OCI-M2 (cell line): ENCODE data around the gene ADPRHL1.

Experiments used
- DNase-seq: peaks from one replicate; lab custom pipeline; 2025; ENCODE audit not compliant: unreplicated experiment; lab: John Stamatoyannopoulos, UW

ADPRHL1 gene

DNA sequence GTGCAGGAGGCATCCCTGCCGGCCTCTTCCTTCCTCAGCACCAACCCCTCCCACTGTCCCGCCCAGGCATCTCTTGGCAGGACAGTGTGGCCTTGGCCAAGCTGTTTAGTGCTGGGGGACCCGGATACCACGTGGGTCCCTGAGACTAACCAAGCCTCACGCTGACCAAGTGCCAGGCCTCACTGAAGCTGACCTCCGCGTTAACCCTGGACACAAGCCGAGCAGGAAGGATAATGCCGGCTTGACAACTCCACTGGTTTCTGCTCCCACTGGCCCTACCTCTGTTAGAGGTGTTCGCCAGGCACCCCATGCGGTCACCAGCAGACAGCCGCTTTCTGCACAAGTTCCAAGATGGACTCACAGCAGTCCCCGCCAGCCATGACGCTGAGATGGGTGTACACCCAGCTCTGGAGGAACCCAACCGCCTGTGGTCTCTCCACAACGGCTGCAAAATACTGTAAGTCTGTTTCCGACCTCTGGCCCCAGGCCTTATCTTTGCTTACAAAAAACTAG, 101.7 kb downstream of the ADPRHL1 start:
- DNase-seq = no peak

DNA sequence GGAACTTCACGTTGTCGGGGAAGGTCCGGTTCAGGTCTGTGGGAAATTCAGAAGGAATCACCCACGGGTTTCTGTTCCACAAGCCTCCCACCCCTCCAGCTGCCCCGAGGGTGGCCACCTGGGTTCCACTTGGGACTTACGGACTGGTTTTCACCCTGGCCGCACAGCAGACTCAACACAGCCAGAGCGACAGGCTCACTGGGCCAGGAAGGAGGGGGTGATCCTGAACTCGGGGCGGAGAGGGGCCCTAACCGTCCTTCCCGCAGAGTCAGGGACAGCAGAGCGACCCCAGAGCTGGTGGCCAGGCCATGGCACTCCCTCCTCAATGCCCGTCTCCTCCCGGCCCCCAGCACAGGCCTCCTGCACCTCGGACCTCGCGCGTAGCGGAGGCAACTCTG, 102.4 kb downstream of the ADPRHL1 start:
- DNase-seq = no peak

DNA sequence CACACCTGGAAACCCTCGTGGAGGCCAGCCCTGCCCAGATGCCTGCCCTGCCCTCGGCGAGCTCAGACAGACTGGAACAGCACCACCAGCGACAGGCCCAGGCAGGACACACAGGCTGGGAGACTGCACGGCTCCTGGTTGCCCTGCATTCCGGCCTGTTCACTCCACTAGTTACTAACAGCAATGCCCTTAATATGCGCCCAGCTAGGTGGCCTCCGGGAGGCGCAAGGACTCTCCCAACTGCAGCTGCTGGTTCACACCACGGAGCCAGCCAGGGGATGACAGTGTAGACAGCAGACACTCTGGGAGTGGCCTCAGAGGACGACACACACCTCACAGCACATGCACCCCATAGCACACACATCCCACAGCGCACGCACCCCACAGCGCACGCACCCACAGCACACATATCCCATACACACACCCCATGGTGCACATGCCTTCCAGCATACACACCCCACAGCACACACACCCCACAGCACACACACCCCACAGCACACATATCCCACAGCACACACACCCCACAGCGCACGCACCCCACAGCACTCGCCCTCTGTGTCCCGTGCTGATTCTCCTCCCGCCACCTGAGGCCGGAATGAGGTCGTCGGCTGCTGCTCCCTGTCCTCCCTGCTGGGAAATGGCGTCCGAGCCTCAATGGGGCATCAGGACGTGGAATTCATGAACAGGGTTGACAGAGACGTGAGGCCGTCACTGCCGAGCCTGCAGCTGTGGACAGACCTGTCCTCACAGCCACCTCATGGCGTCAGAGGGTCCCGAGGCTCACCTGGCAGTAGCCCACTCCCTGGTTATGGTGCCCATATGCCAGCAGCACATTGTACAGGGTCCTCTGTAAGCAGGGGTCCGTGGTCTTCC, 103.0 kb downstream of the ADPRHL1 start:
- no peak for DNase-seq
